Astrocyte of the cerebellum (primary cell): ENCODE measurements around the gene RPRM.

Experiments
- DNase-seq: peaks from one replicate; pipeline ENCODE4 v3.0.0-alpha.2; 2011; ENCODE audit warnings: low read depth
- H3K4me3 ChIP-seq: 2 replicates; pipeline ENCODE4 v1.5.1; 2011; ENCODE audit warnings: mild to moderate bottlenecking, low read depth, low read length, moderate library complexity
- in situ Hi-C: cut with HindIII; loops from 2 replicates; pipeline ENCODE4 v1.10.0; 2017; ENCODE audit warnings: low sequenced_read_pairs
- TF ChIP-seq, protein P1 (sequence below): IDR thresholded peaks from 2 replicates; pipeline ENCODE4 v1.5.1; 2012; ENCODE audit warnings: low read length, low read depth, moderate library complexity, mild to moderate bottlenecking; ENCODE audit errors: missing control alignments

Gene RPRM

GRCh38 chr2:153476816-153477635 is 1.5 kb downstream of the RPRM start:
- TF ChIP-seq, protein P1, sequence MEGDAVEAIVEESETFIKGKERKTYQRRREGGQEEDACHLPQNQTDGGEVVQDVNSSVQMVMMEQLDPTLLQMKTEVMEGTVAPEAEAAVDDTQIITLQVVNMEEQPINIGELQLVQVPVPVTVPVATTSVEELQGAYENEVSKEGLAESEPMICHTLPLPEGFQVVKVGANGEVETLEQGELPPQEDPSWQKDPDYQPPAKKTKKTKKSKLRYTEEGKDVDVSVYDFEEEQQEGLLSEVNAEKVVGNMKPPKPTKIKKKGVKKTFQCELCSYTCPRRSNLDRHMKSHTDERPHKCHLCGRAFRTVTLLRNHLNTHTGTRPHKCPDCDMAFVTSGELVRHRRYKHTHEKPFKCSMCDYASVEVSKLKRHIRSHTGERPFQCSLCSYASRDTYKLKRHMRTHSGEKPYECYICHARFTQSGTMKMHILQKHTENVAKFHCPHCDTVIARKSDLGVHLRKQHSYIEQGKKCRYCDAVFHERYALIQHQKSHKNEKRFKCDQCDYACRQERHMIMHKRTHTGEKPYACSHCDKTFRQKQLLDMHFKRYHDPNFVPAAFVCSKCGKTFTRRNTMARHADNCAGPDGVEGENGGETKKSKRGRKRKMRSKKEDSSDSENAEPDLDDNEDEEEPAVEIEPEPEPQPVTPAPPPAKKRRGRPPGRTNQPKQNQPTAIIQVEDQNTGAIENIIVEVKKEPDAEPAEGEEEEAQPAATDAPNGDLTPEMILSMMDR: no peak
- H3K4me3 ChIP-seq: peak overlapping the region; percentile 42
- in situ Hi-C loops: no loop called here
- DNase-seq: no peak

DNA sequence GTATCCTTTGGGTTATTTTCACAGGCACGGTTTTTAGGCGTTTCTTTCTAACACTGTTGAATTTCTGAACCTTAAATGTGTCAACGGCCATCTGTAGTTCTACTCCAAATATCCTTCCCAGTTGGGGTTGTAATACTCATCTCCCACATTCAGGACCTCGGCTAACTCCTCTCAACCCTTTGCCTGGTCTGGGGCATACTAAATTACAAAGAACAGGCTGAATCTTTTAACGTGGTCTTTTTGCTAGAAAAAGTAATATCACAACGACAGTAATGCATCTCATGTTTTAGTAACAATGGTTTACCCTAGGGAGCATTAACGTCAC is 2.1 kb downstream of the RPRM start:
- DNase-seq: no peak
- TF ChIP-seq, protein P1: no peak
- H3K4me3 ChIP-seq: no peak overlapping the region
- in situ Hi-C loops: no loop called here

- in situ Hi-C loops: no loop called here
- no peak for DNase-seq
- no peak overlapping the region for H3K4me3 ChIP-seq
- TF ChIP-seq, protein P1: no peak
These were observed 3.6 kb downstream of the RPRM start for GRCh38 chr2:153474876-153475435.

DNA sequence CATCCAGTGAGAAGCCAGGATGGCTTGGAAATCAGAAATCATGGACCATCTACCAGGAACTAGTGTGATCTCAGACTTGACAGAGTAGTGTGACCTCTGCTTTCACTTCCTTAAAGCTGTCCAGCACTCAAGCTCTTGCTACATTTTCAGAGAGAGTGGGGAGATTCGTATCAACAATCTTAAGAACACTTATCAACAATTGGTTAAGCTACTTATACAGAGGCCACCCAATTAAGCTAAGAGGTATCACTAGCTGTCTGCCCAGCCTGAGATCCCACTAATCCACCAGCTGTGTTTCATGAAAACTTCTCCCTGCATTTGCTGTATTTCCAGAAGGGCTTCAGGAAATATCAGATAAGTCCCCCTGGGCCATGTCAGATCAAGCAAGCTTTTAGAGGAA is 4.2 kb downstream of the RPRM start:
- no peak for DNase-seq
- in situ Hi-C loops: no loop called here
- TF ChIP-seq, protein P1: no peak
- no peak overlapping the region for H3K4me3 ChIP-seq

DNA sequence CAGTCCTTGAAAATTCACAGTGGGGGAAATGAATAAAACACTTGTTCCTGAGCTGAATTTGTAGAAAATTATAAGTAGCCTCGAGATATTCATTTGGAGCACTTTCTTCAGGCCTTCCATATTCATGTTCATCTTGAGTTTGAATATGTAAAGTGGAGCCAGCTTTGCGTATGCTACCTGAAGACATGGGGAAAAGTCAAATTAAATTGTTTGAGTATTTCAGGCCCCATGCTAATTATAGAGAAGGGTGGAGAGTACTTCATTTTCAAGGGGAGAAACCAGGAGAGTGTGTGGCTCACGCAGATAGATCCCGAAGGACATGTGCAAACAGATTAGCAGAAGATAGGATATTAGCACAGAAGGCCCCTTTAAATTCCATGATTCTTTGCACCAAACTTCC is 7.7 kb downstream of the RPRM start:
- H3K4me3 ChIP-seq: no peak overlapping the region
- no peak for DNase-seq
- TF ChIP-seq, protein P1: no peak
- in situ Hi-C loops: no loop called here

GRCh38 chr2:153464395-153464794 is 14.2 kb downstream of the RPRM start:
- H3K4me3 ChIP-seq: no peak overlapping the region
- in situ Hi-C loops: no loop called here
- no peak for DNase-seq
- TF ChIP-seq, protein P1: no peak
